Measurements from ENCODE around the gene USP9Y. TPM values are rescaled to one million over a fixed set of nuclear protein-coding genes. Genes with fewer than 3 reads are reported as not detected.

Gene USP9Y
- polyA plus RNA-seq, 4 donors = 36.2 to 55.9 (median 44.2) TPM

Other genes starting within 250 kb of the USP9Y start
- gene DDX3Y, start 203.6 kb downstream of the USP9Y start, polyA plus RNA-seq (ENCODE audit: insufficient read length in 4 of 4) = 100 to 1,000 TPM; 104 to 122 (median 119) TPM

All from right renal pelvis (tissue), 4 donors.